AG04450 (cell line): ENCODE results near the gene MIPEP. TPM values are rescaled to one million over a fixed set of nuclear protein-coding genes. Genes with fewer than 3 reads are reported as not detected.

Experiments
- CTCF ChIA-PET: fragments of 300-600, 350-600 bp; formaldehyde crosslinking; extraction: SDS; loops from one replicate; lab custom pipeline; 2022; ENCODE audit warnings: antibody characterized with exemption, inconsistent platforms; lab: Charles Lee
- POLR2A ChIA-PET: fragments of 350-600 bp; formaldehyde crosslinking; extraction: SDS; loops from one replicate; lab custom pipeline; 2021; ENCODE audit warnings: antibody characterized with exemption, inconsistent platforms; lab: Yijun Ruan, JAX
- DNase-seq: peaks from one replicate; pipeline ENCODE4 v3.0.0-alpha.2; 2011; ENCODE audit warnings: low read depth, low spot score
- H3K27ac ChIP-seq: one replicate; pipeline ENCODE4 v1.5.1; 2012; ENCODE audit warnings: low read depth, low read length, control low read depth
- H3K27me3 ChIP-seq: one replicate; pipeline ENCODE4 v1.6.0; 2012; ENCODE audit warnings: low read length; ENCODE audit not compliant: control insufficient read depth, insufficient read depth
- H3K4me3 ChIP-seq: 2 replicates; pipeline ENCODE4 v1.5.1; 2011; ENCODE audit warnings: mild to moderate bottlenecking, low read depth, low read length, control low read depth
- H3K9me3 ChIP-seq: 2 replicates; pipeline ENCODE4 v1.5.1; 2012; ENCODE audit warnings: low read length; ENCODE audit not compliant: control insufficient read depth, insufficient read depth
- CTCF ChIP-seq: IDR thresholded peaks from 2 replicates; pipeline ENCODE4 v1.5.1; 2011; ENCODE audit warnings: low read depth, low read length, control low read depth, inconsistent platforms
- polyA plus RNA-seq: library from polyadenylated mRNA; depleted of rRNA; stranded (reverse); fragments of >200 nt; gene quantifications from 2 replicates; pipeline ENCODE4 v1.2.3, GENCODE V29; 2011

MIPEP gene
- polyA plus RNA-seq, 1 experiment = 40.8 TPM

- no peak for DNase-seq
- Histone ChIP-seq H3K27ac (no peak overlapping the region), H3K27me3 (no peaks in the 10 kb centered on the region), H3K4me3 (no peak overlapping the region), H3K9me3 (no peaks in the 10 kb centered on the region; the same call in 1 of the 2 replicates)
- ChIA-PET CTCF (no interaction called here), POLR2A (no interaction called here)
- TF ChIP-seq CTCF = no peak
These were observed 130.2 kb downstream of the MIPEP start for GRCh38 chr13:23758798-23759527.

GRCh38 chr13:23754997-23755396 lies 134.2 kb downstream of the MIPEP start:
- ChIA-PET CTCF (no interaction called here), POLR2A (no interaction called here)
- no peaks in the 10 kb centered on the region for H3K27me3 ChIP-seq
- H3K27ac ChIP-seq = peak overlapping the region; percentile 62
- H3K9me3 ChIP-seq = no peaks in the 10 kb centered on the region; the same call in 1 of the 2 replicates
- TF ChIP-seq CTCF = no peak
- DNase-seq = no peak
- H3K4me3 ChIP-seq = no peak overlapping the region

- ChIA-PET POLR2A (no interaction called here), CTCF (no interaction called here)
- H3K27ac ChIP-seq = peak overlapping the region; percentile 62
- H3K4me3 ChIP-seq = no peak overlapping the region
- no peaks in the 10 kb centered on the region for H3K9me3 ChIP-seq
- no peak for TF ChIP-seq CTCF
- no peak for DNase-seq
- no peaks in the 10 kb centered on the region for H3K27me3 ChIP-seq
These were observed 134.7 kb downstream of the MIPEP start for GRCh38 chr13:23754506-23754905.

- Histone ChIP-seq H3K4me3 (no peak overlapping the region), H3K9me3 (no peaks in the 10 kb centered on the region), H3K27me3 (no peaks in the 10 kb centered on the region), H3K27ac (peak overlapping the region; percentile 77)
- DNase-seq = no peak
- CTCF ChIA-PET = no interaction called here
- no peak for TF ChIP-seq CTCF
- POLR2A ChIA-PET = interaction anchor here (1.1 to 1.6 kb wide), 3 partner anchors 25 to 73 kb away, joined by 3 to 5 read pairs (median 4); no protein-coding TSS in a partner anchor
These were observed 135.7 kb downstream of the MIPEP start for GRCh38 chr13:23753458-23753857.
